Mesenchymal stem cell (in vitro differentiated cells and primary cell): Measurements from ENCODE around the gene CCNB1.
"Not testable (repeated sequence)": the region's sequence is repeated elsewhere in the genome, so short reads cannot be mapped to it uniquely, and the experiment has no call there.

Experiments used
- DNase-seq: peaks from one replicate; pipeline ENCODE4 v3.0.0-alpha.2; 2013
- H2AFZ ChIP-seq: one replicate; pipeline ENCODE4 v1.6.1; 2013; ENCODE audit warnings: low read depth, mild to moderate bottlenecking, control low read depth, inconsistent platforms, low read length, moderate library complexity
- H2AK5ac ChIP-seq: 2 replicates; pipeline ENCODE4 v1.6.1; 2013; ENCODE audit warnings: low read length, moderate library complexity, mild to moderate bottlenecking, inconsistent platforms; ENCODE audit not compliant: severe bottlenecking
- H2BK120ac ChIP-seq: one replicate; pipeline ENCODE4 v1.6.1; 2013; ENCODE audit warnings: low read depth, mild to moderate bottlenecking, inconsistent platforms, low read length, moderate library complexity
- H2BK12ac ChIP-seq, 2 experiments: one replicate each; pipeline ENCODE4 v1.6.1; 2013; ENCODE audit warnings: inconsistent platforms in 2 of 2, low read length in 2 of 2, mild to moderate bottlenecking in 2 of 2, moderate library complexity in 2 of 2, control low read depth in 1 of 2
- H2BK15ac ChIP-seq: one replicate; pipeline ENCODE4 v1.6.1; 2013; ENCODE audit warnings: mild to moderate bottlenecking, low read depth, inconsistent platforms; ENCODE audit not compliant: poor library complexity, severe bottlenecking
- H2BK5ac ChIP-seq: 2 replicates; pipeline ENCODE4 v1.6.1; 2013; ENCODE audit warnings: low read depth, mild to moderate bottlenecking, low read length, control low read depth, inconsistent platforms; ENCODE audit not compliant: poor library complexity, severe bottlenecking
- H3K14ac ChIP-seq, 2 experiments: one replicate each; pipeline ENCODE4 v1.6.1; 2013; ENCODE audit warnings: inconsistent platforms in 2 of 2, low read length in 2 of 2, control low read depth in 1 of 2, mild to moderate bottlenecking in 1 of 2, moderate library complexity in 1 of 2
- H3K18ac ChIP-seq, 2 experiments: one replicate each; pipeline ENCODE4 v1.6.1; 2013; ENCODE audit warnings: inconsistent platforms in 2 of 2, low read length in 2 of 2, control low read depth in 1 of 2, low read depth in 1 of 2, mild to moderate bottlenecking in 1 of 2
- H3K23ac ChIP-seq, 2 experiments: one replicate each; pipeline ENCODE4 v1.6.1; 2013; ENCODE audit warnings: inconsistent platforms in 2 of 2, low read length in 2 of 2, mild to moderate bottlenecking in 2 of 2, moderate library complexity in 2 of 2, control low read depth in 1 of 2
- H3K27ac ChIP-seq: 2 replicates; pipeline ENCODE4 v1.5.1; 2013; ENCODE audit warnings: mild to moderate bottlenecking, moderate library complexity, low read length, control low read depth, inconsistent platforms; ENCODE audit not compliant: poor library complexity, severe bottlenecking
- H3K27me3 ChIP-seq, 2 experiments: 2 replicates each; pipeline versions ENCODE4 v1.6.1 to v1.7.0; 2013; ENCODE audit warnings: low read length in 2 of 2, mild to moderate bottlenecking in 2 of 2, moderate library complexity in 2 of 2, control low read depth in 1 of 2, inconsistent platforms in 1 of 2; ENCODE audit not compliant: control insufficient read depth in 1 of 2, insufficient read depth in 1 of 2
- H3K36me3 ChIP-seq, 2 experiments: 2 replicates each; pipeline versions ENCODE4 v1.6.1 to v1.7.0; 2013; ENCODE audit warnings: low read length in 2 of 2, control low read depth in 1 of 2, inconsistent platforms in 1 of 2, low read depth in 1 of 2, mild to moderate bottlenecking in 1 of 2; ENCODE audit not compliant: insufficient read depth in 2 of 2, control insufficient read depth in 1 of 2
- H3K4ac ChIP-seq, 2 experiments: one replicate each; pipeline ENCODE4 v1.6.1; 2013; ENCODE audit warnings: inconsistent platforms in 2 of 2, low read length in 2 of 2, mild to moderate bottlenecking in 2 of 2, moderate library complexity in 2 of 2, control low read depth in 1 of 2, low read depth in 1 of 2
- H3K4me1 ChIP-seq: 2 replicates; pipeline ENCODE4 v1.6.1; 2013; ENCODE audit warnings: low read depth, low read length, control low read depth; ENCODE audit not compliant: control insufficient read depth, insufficient read depth
- H3K4me2 ChIP-seq: 2 replicates; pipeline ENCODE4 v1.6.1; 2013; ENCODE audit warnings: low read length, mild to moderate bottlenecking, inconsistent platforms; ENCODE audit not compliant: poor library complexity, severe bottlenecking
- H3K4me3 ChIP-seq, 2 experiments: 2 replicates each; pipeline versions ENCODE4 v1.5.1 to v1.7.0; 2013; ENCODE audit warnings: low read length in 2 of 2, mild to moderate bottlenecking in 2 of 2, control low read depth in 1 of 2, low read depth in 1 of 2; ENCODE audit not compliant: insufficient read depth in 1 of 2
- H3K79me1 ChIP-seq: replicated peaks from 2 replicates; pipeline ENCODE4 v1.6.1; 2013; ENCODE audit warnings: mild to moderate bottlenecking, control low read depth, low read length, inconsistent platforms; ENCODE audit not compliant: poor library complexity, severe bottlenecking
- H3K9ac ChIP-seq: 2 replicates; pipeline ENCODE4 v1.7.0; 2013; ENCODE audit warnings: mild to moderate bottlenecking, low read length, moderate library complexity
- H3K9me3 ChIP-seq: 2 replicates; pipeline ENCODE4 v1.7.0; 2013; ENCODE audit warnings: mild to moderate bottlenecking, low read length; ENCODE audit not compliant: control insufficient read depth
- H4K8ac ChIP-seq: one replicate; pipeline ENCODE4 v1.6.1; 2013; ENCODE audit warnings: inconsistent platforms, mild to moderate bottlenecking, low read length, moderate library complexity
- H4K91ac ChIP-seq: one replicate; pipeline ENCODE4 v1.6.1; 2013; ENCODE audit warnings: mild to moderate bottlenecking, low read length, inconsistent platforms
- WGBS: methylation state at CpG from one replicate; pipeline ENCODE4 v1.1.7; 2013; ENCODE audit warnings: mixed read lengths; 5-methylcytosine and 5-hydroxymethylcytosine counted together

Gene CCNB1

DNA sequence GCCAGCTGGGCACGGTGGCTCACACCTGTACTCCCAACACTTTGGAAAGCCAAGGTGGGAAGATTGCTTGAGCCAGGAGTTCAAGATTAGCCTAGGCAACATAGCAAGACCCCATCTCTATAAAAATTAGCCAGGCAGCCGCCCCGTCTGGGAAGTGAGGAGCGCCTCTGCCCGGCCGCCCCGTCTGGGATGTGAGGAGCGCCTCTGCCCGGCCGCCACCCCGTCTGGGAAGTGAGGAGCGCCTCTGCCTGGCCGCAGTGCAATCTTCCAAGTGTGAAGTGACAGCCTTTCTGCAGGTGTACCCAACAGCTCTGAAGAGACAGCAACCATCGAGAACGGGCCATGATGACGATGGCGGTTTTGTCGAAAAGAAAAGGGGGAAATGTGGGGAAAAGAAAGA lies 53.4 kb downstream of the CCNB1 start:
- H3K9ac ChIP-seq, DNase-seq, H2AFZ ChIP-seq, H2BK15ac ChIP-seq, H2BK5ac ChIP-seq, H3K36me3 ChIP-seq, H3K4me1 ChIP-seq, H3K4ac ChIP-seq, H3K18ac ChIP-seq, H2BK120ac ChIP-seq, H3K27me3 ChIP-seq, H3K4me2 ChIP-seq, H2AK5ac ChIP-seq, H3K9me3 ChIP-seq, H3K27ac ChIP-seq, H3K4me3 ChIP-seq, H4K8ac ChIP-seq, H2BK12ac ChIP-seq, H3K14ac ChIP-seq, H4K91ac ChIP-seq, H3K23ac ChIP-seq: not testable (repeated sequence)
- WGBS: over 99% methylated on average over 10 of the region's 18 CpGs
- peaks cover 19% of the 10 kb centered on the region for H3K79me1 ChIP-seq

DNA sequence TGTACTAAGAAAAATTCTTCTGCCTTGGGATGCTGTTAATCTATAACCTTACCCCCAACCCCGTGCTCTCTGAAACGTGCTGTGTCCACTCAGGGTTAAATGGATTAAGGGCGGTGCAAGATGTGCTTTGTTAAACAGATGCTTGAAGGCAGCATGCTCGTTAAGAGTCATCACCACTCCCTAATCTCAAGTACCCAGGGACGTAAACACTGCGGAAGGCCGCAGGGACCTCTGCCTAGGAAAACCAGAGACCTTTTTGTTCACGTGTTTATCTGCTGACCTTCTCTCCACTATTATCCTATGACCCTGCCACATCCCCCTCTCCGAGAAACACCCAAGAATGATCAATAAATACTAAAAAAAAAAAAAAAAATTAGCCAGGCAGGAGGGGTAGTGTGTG lies 53.9 kb downstream of the CCNB1 start:
- WGBS: 48% methylated on average over 3 of the region's 9 CpGs
- H3K4ac ChIP-seq, H3K9ac ChIP-seq, H3K23ac ChIP-seq, H3K4me2 ChIP-seq, H4K91ac ChIP-seq, H3K14ac ChIP-seq, H3K4me3 ChIP-seq, H3K9me3 ChIP-seq, H3K36me3 ChIP-seq, H2BK15ac ChIP-seq, H3K27ac ChIP-seq, H2AK5ac ChIP-seq, H2AFZ ChIP-seq, H2BK12ac ChIP-seq, H3K18ac ChIP-seq, H2BK120ac ChIP-seq, H3K4me1 ChIP-seq, H4K8ac ChIP-seq, DNase-seq, H2BK5ac ChIP-seq, H3K27me3 ChIP-seq: not testable (repeated sequence)
- peaks cover 19% of the 10 kb centered on the region for H3K79me1 ChIP-seq

GRCh38 chr5:69224520-69224919 lies 57.6 kb downstream of the CCNB1 start:
- H3K27me3 ChIP-seq: no peaks in the 10 kb centered on the region
- no peak overlapping the region for H4K91ac ChIP-seq
- no peak overlapping the region for H3K4me3 ChIP-seq
- no peak overlapping the region for H2AK5ac ChIP-seq
- H4K8ac ChIP-seq: no peak overlapping the region
- no peak overlapping the region for H3K4ac ChIP-seq
- no peak overlapping the region for H3K4me2 ChIP-seq
- no peaks in the 10 kb centered on the region for H3K9me3 ChIP-seq
- H3K79me1 ChIP-seq: peaks cover 14% of the 10 kb centered on the region
- no peak overlapping the region for H3K27ac ChIP-seq
- no peak for DNase-seq
- no peak overlapping the region for H2BK120ac ChIP-seq
- H2BK5ac ChIP-seq: no peak overlapping the region
- no peak overlapping the region for H3K18ac ChIP-seq
- H3K14ac ChIP-seq: no peak overlapping the region
- H3K4me1 ChIP-seq: peaks cover 3% of the 10 kb centered on the region
- no peak overlapping the region for H3K9ac ChIP-seq
- 98% methylated on average over 8 of the region's 8 CpGs for WGBS
- no peak overlapping the region for H2BK12ac ChIP-seq
- no peak overlapping the region for H3K23ac ChIP-seq
- peaks cover 11 to 29% of the 10 kb centered on the region in 2 experiments for H3K36me3 ChIP-seq
- no peak overlapping the region for H2BK15ac ChIP-seq
- no peak overlapping the region for H2AFZ ChIP-seq

GRCh38 chr5:69225860-69226259 lies 58.9 kb downstream of the CCNB1 start:
- Histone ChIP-seq H3K14ac (no peak overlapping the region), H2BK5ac (no peak overlapping the region), H4K8ac (no peak overlapping the region), H3K4ac (no peak overlapping the region), H2AK5ac (no peak overlapping the region), H3K9ac (no peak overlapping the region), H3K27me3 (no peaks in the 10 kb centered on the region), H3K4me2 (no peak overlapping the region), H3K36me3 (peaks cover 13 to 38% of the 10 kb centered on the region in 2 experiments), H3K4me3 (no peak overlapping the region), H2AFZ (no peak overlapping the region), H3K23ac (no peak overlapping the region), H3K4me1 (peaks cover 3% of the 10 kb centered on the region), H2BK12ac (no peak overlapping the region), H4K91ac (no peak overlapping the region), H3K9me3 (no peaks in the 10 kb centered on the region), H3K79me1 (peaks cover 10% of the 10 kb centered on the region), H2BK120ac (no peak overlapping the region), H3K18ac (no peak overlapping the region), H3K27ac (no peak overlapping the region), H2BK15ac (no peak overlapping the region)
- 100% methylated on average over 4 of the region's 4 CpGs for WGBS
- DNase-seq: no peak
